NCI-H774 (cell line): ENCODE results near the gene EPHB1.

Source experiments
- DNase-seq: peaks from one replicate; lab custom pipeline; 2025; lab: John Stamatoyannopoulos, UW

The EPHB1 gene

DNA sequence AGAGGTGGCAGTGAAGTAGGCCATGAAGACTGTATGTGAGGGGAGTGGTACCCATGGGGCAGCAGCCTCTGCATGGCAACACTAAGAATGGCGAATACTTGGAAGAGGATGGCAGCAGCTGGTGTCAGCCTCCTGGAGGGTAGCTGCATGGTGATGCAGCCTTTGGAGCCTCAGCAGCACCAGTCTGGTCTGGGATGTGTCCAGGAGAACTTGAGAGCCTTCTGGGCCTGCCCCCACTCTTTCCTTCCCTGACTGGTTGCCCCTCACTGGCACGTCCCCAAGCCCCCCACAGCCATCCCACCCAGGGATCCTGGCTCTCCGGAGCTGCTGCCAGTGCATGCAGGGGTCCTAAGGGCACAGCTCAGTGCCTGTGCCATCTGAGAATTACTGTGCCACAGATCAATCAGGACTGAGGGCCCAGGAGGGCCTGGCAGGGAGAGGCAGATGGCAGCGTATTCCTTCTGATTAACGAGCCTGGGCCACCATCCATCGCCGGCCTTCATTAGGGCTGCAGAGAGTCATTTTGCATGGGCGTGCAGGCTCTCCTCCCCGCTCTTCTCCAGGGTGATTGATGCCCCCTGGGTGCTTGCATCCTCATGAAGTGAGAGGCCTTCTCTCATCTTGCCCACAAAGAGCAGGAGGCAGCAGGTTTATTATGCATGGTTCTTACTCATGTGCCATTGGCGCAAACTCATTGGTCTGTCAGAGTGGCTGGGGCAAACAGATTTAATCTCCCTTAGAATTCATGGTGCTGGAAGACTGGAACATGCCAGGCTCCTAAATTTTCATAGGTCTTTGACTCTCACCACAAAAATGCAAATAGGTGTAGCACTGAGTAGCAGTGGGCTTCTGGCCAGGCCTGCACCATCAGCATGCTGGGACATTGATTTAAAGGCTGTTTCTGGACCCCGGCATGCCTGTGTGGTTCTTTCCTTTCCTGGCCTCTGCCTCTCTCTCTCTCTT, 116.8 kb downstream of the EPHB1 start:
- DNase-seq, result no peak

- no peak for DNase-seq
Observed at GRCh38 chr3:134916276-134916961, 121.4 kb downstream of the EPHB1 start.

DNA sequence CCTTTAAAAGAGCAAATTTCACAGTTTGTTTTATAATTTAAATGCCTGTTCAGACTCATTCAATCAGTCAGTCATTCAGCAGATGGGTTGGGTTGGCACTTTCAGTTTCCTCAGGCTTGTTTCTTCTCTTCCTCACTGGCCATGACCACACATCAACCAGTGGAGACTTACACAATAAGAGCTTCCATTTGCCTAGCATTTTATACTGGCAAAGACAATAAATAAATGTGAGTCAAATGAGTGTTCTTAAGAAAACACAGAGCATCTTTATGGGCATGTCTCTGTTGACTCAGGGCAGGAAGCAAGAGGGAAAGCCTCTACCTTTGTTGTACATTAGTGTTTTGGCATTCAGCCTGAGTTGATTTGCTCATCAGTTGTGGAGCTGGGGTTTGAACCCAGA, 122.6 kb downstream of the EPHB1 start:
- DNase-seq, result no peak

GRCh38 chr3:134918441-134918840, 123.4 kb downstream of the EPHB1 start:
- DNase-seq, result no peak

GRCh38 chr3:134922101-134922500, 127.0 kb downstream of the EPHB1 start:
- DNase-seq, result no peak

DNA sequence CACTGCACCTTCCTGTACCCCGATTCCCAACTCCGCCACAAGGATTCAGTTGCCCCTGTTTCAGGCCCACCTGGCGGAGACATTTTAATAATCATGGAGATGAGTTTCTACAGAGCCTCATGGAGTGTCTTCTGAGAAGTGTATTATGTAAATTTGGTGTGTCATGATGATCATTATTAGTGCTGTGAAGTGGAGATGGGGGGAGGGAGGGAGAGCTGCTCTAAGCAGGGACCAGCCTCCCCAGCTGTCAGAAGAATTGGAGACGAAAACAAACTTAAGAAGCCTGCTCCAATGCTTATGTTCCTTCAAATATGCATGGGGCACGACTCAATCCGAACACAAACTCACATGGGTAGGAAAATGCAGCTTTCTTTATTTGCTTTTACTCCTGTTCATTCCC, 127.8 kb downstream of the EPHB1 start:
- no peak for DNase-seq

- DNase-seq, result no peak
Observed at GRCh38 chr3:134923286-134923685, 128.2 kb downstream of the EPHB1 start.

DNA sequence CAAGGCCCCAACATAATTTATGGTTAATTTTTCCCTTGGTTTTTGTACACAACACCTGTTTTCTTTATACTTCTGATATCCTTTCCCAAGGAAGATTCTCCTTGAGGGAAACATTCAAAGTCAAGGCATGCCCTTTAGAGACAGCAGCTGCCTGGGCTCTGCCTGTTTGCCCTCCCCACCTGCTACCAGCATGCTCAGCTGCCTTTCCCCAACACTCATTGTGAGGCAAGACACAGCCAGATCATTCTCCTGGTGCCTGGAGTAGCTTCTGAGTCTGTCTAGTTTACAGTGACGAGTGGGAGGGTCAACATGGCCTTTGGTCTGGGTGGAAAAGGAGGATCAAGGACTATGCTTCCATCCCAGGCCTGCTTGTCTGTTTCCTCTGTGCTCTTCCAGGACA, 132.5 kb downstream of the EPHB1 start:
- no peak for DNase-seq

DNA sequence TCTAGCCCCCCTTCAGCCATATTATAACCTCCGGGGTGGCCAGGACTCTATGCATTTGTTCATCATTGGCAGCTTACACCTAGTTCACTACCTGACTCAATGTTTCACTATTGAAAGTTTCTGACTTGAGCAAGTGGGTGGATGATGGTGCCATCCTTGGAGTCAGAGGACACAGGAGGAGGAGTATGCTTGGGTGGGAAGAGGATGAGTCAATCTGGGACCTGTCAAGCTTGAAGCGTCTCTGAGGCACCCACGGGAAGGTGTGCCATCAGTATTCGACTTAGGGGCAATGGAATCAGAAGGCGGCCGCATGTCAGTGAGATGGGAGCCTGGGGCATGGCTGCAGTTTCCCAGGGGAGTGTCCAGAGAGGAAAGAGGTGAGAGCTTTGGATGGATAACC, 133.3 kb downstream of the EPHB1 start:
- DNase-seq, result no peak

- DNase-seq, result no peak
Observed at GRCh38 chr3:134928819-134929218, 133.8 kb downstream of the EPHB1 start.

DNA sequence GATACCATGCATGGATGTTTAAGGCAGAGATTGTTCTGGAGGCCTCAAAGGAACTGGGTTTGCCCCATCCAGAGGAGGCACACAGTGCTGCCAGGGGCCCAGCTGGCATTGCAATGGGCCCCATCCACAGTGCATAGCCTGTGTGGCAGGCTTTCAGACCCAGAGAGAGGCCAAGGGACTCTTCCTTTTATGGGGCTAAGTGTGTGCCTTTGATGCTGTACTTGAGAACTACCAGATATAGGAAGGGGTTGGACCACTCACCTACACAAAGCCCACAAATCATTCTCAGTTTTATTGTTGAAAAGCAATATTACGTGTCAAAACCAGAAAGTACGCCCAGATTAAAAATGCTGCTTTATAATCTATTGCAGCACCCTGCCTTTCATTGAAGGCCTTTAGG, 134.9 kb downstream of the EPHB1 start:
- no peak for DNase-seq

DNA sequence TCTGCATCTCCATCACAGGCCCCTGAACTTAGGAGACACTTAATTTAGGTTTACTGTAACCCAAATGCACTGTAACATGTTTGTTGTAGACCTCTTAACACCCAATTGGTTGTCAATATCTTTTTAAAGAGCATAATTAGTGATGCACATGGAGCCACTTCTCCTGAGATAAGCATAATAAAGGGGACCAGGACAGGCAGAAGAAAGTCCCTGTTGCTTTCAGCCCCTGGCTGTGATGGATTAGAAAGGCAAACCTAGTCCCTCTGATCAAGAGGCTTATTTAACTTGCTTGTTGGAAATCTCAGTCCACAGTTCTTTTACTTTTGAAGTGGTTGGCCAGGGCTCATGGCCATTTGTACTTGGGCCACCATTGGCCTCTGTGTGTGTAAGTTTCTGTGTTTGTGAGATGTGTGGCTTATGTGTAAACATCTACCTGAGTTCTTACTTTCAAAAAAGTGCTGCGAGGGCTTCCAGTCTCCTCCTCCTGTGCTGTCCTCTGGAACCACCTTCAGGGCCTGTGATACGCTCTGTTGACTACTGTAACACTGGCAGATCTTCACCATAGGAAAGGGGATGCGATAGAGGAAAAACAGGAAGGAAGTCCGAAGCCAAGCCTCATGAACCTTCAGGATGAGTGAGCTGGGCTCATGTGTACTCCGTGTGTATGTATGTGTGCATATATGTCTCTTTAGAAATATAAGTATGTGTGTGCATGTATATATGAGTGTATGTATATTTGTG, 136.2 kb downstream of the EPHB1 start:
- no peak for DNase-seq

DNA sequence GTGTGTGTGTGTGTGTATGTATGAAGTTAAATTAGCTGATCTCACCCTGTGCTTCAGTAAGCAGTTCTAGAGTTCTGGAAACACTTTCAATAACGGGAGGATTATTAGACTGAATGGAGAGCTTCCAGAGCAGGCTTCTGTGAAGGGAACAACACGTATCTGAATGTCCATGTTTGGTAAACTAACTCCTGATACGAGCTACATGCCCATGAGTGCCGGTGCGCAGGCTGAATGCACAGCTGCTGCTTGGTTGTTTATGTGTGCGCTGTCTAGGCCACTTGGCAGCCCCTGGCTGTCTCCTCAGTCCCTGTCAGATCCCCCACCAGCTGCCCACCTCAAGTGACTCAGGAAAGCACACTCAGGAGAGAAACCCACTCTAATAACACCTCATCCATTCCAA, 137.0 kb downstream of the EPHB1 start:
- no peak for DNase-seq

DNA sequence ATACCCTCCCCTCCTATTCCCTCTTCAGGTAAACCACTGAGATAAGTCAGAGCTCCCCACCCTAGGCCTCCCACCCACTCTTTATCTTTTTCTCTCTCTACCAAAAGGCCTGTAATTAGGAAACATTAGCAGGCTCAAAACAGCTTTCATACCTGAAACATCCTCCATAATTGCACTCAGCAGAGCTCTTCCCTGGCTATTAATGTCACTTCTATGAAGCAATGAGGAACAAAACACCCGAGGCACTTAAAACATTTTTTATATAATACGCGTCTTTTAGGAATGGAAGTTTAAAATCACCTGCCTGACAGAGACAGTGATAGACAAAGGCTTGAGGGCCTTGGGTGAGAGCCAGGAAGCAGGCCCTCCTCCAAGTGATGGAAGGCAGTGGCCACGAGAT, 138.9 kb downstream of the EPHB1 start:
- DNase-seq, result no peak

DNA sequence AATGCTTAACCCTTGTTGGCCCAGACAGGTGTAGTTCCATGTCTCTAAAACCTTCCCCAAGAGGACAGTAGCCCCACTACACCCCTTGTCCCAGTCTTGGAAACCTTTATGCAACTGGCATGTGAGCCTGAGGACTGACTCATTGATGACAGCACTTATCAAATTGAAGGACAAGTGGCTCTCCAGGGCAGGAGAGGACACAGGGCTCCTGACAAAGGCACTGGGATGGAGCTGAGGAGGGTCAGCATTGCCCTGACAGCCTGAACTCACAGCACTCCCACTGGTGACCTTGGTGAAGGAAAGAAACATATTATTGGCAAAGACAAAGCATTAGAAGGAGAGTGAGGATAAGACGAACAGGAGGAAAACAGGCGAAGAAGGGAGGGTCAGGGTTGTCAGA, 139.9 kb downstream of the EPHB1 start:
- DNase-seq, result no peak

GRCh38 chr3:134937256-134938028, 142.4 kb downstream of the EPHB1 start:
- peak; percentile 49 for DNase-seq

- DNase-seq, result no peak
Observed at GRCh38 chr3:134938029-134938525, 143.0 kb downstream of the EPHB1 start.

- DNase-seq, result no peak
Observed at GRCh38 chr3:134939978-134940377, 144.9 kb downstream of the EPHB1 start.

- DNase-seq, result peak; percentile 65
Observed at GRCh38 chr3:134941820-134942219, 146.8 kb downstream of the EPHB1 start.

GRCh38 chr3:134944429-134944828, 149.4 kb downstream of the EPHB1 start:
- no peak for DNase-seq

DNA sequence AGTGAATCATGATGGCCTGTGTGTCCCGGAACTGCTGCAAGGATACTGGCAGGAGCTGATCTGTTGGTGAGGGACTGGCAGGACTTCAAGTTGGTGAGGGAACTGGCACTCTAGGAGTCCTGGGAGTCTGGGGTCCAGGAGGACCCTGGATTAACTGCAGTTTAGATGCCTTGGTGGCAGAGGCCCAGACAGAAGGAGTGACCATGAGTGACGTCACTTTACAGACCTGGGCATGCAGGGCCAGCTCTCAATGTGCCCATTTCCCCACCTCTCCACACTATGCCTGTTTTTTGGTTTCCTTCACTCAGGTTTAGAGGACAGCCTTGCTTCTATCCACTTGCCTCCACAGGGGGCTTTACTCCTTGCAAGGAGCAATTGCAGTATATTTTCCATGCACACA, 154.1 kb downstream of the EPHB1 start:
- no peak for DNase-seq

GRCh38 chr3:134952371-134952770, 157.3 kb downstream of the EPHB1 start:
- DNase-seq, result no peak
